ENCODE measurements around the gene PCOLCE2. TPM values are rescaled to one million over a fixed set of nuclear protein-coding genes. Genes with fewer than 3 reads are reported as not detected.
A peak's percentile ranks its signal among the peaks of the same experiment; 100 is the strongest.

PCOLCE2 gene
- total RNA-seq, 1 experiment from 2014 or later: 3.2 TPM

DNA sequence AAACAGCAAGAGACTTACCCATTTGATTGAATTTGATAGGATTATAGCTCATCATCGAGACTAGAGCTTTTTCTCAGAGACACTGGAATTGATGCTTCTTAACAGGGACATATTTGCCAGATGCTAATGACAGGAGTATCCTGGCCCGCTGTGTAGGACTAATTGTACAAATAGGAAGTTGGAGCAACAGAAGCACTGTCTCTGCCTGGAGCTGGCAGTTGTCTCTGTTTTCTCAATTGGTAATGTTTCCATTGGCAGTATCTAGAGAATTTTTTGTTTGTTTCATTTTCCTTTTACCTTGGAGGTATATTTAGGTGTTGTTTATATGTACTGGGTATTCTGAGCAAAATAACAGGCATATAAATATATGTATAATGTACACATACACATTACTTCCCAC is 8.9 kb upstream of the PCOLCE2 start:
- intact Hi-C loops (cut with micrococcal nuclease): no loop called here
- ChIA-PET CTCF (interaction anchor here (0.8 to 1.0 kb wide), 3 partner anchors 34 to 86 kb away, joined by 3 to 5 read pairs (median 3); no protein-coding TSS in a partner anchor), POLR2A (no interaction called here)
- H3K4me1 Mint-ChIP-seq (ENCODE audit: insufficient read depth, unreplicated experiment): peaks cover 11% of the 10 kb centered on the region
- DNase-seq (ENCODE audit: unreplicated experiment): no peak
- BruUV-seq (replicated peaks): no TSS peak
- no peaks in the 10 kb centered on the region for H3K36me3 Mint-ChIP-seq (ENCODE audit: insufficient read depth, unreplicated experiment)
- H3K4me3 Mint-ChIP-seq (ENCODE audit: unreplicated experiment): no peak overlapping the region
- H3K9me3 Mint-ChIP-seq (ENCODE audit: unreplicated experiment): peaks cover 8% of the 10 kb centered on the region
- TF ChIP-seq, protein P1, sequence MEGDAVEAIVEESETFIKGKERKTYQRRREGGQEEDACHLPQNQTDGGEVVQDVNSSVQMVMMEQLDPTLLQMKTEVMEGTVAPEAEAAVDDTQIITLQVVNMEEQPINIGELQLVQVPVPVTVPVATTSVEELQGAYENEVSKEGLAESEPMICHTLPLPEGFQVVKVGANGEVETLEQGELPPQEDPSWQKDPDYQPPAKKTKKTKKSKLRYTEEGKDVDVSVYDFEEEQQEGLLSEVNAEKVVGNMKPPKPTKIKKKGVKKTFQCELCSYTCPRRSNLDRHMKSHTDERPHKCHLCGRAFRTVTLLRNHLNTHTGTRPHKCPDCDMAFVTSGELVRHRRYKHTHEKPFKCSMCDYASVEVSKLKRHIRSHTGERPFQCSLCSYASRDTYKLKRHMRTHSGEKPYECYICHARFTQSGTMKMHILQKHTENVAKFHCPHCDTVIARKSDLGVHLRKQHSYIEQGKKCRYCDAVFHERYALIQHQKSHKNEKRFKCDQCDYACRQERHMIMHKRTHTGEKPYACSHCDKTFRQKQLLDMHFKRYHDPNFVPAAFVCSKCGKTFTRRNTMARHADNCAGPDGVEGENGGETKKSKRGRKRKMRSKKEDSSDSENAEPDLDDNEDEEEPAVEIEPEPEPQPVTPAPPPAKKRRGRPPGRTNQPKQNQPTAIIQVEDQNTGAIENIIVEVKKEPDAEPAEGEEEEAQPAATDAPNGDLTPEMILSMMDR (IDR thresholded peaks at IDR 0.05; ENCODE audit: unreplicated experiment): no peak
- no peaks in the 10 kb centered on the region for H3K27me3 Mint-ChIP-seq (ENCODE audit: insufficient read depth, unreplicated experiment)
- H3K27ac Mint-ChIP-seq (ENCODE audit: low read depth, unreplicated experiment): no peak overlapping the region

DNA sequence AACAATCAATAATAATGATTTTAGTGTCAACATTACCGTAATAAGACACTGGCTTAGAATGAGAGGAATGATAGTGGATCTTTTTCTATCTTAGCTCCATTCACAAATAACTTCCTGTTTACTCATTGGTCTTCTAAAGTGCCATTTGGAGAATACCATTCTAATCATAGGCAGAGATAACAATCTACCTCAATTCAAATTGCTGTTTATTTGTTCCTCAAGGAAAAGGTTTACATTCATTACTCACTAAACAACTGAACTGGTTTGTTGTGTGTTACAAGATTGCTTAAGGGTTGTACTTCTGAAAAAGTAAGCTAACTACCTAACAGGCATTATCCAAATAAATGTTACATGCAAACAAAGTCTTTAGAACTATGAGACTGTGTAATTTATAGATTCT is 8.1 kb upstream of the PCOLCE2 start:
- TF ChIP-seq, protein P1 (IDR thresholded peaks at IDR 0.05; ENCODE audit: unreplicated experiment): no peak
- Mint-ChIP-seq H3K27me3 (ENCODE audit: insufficient read depth, unreplicated experiment) (no peaks in the 10 kb centered on the region), H3K4me3 (ENCODE audit: unreplicated experiment) (no peak overlapping the region), H3K4me1 (ENCODE audit: insufficient read depth, unreplicated experiment) (peaks cover 6% of the 10 kb centered on the region), H3K27ac (ENCODE audit: low read depth, unreplicated experiment) (no peak overlapping the region), H3K36me3 (ENCODE audit: insufficient read depth, unreplicated experiment) (no peaks in the 10 kb centered on the region), H3K9me3 (ENCODE audit: unreplicated experiment) (peaks cover 8% of the 10 kb centered on the region)
- intact Hi-C loops (cut with micrococcal nuclease): no loop called here
- BruUV-seq (replicated peaks): no TSS peak
- DNase-seq (ENCODE audit: unreplicated experiment): no peak
- POLR2A ChIA-PET: interaction anchor here (0.6 to 1.8 kb wide), 2 partner anchors 29 to 1148 kb away, joined by 3 to 4 read pairs; no protein-coding TSS in a partner anchor
- CTCF ChIA-PET: no interaction called here

DNA sequence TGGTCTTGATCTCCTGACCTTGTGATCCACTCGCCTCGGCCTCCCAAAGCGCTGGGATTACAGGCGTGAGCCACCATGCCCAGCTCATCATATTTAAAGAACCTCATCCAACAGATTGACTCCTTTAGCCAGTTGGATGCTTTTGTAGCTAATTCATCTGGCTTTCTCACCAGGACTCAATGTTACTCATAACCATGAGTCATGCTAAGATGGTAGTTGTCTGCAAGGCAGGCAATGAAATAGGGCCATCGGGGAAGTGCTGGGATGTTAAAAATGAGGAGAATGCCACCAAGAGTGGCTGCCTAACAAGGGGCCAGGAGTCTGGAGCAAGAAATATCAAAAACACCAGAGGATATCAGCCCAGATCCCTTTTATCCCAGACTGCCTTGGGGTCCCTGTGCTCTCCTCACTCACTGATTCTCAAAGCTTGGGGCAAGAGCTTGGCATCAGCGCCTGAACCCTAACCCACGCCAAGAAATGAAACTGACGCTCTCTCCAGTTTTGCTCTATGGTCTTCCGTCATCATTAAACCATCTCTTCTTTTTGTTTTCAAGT is 7.4 kb upstream of the PCOLCE2 start:
- intact Hi-C loops (cut with micrococcal nuclease): no loop called here
- Mint-ChIP-seq H3K36me3 (ENCODE audit: insufficient read depth, unreplicated experiment) (no peaks in the 10 kb centered on the region), H3K27ac (ENCODE audit: low read depth, unreplicated experiment) (no peak overlapping the region), H3K4me1 (ENCODE audit: insufficient read depth, unreplicated experiment) (peaks cover 6% of the 10 kb centered on the region), H3K27me3 (ENCODE audit: insufficient read depth, unreplicated experiment) (no peaks in the 10 kb centered on the region), H3K9me3 (ENCODE audit: unreplicated experiment) (peaks cover 8% of the 10 kb centered on the region), H3K4me3 (ENCODE audit: unreplicated experiment) (no peak overlapping the region)
- ChIA-PET CTCF (interaction anchor here (0.8 kb wide), 1 partner anchor 77 kb away, joined by 3 read pairs; no protein-coding TSS in a partner anchor), POLR2A (interaction anchor here (0.6 to 1.8 kb wide), 4 partner anchors 29 to 1148 kb away, joined by 3 to 5 read pairs (median 4); no protein-coding TSS in a partner anchor)
- peak; percentile 63 for DNase-seq (ENCODE audit: unreplicated experiment)
- TF ChIP-seq, protein P1 (IDR thresholded peaks at IDR 0.05; ENCODE audit: unreplicated experiment): no peak
- no TSS peak for BruUV-seq (replicated peaks)

- Mint-ChIP-seq H3K27ac (ENCODE audit: low read depth, unreplicated experiment) (no peak overlapping the region), H3K27me3 (ENCODE audit: insufficient read depth, unreplicated experiment) (no peaks in the 10 kb centered on the region), H3K4me3 (ENCODE audit: unreplicated experiment) (no peak overlapping the region), H3K36me3 (ENCODE audit: insufficient read depth, unreplicated experiment) (no peaks in the 10 kb centered on the region), H3K9me3 (ENCODE audit: unreplicated experiment) (peaks cover 8% of the 10 kb centered on the region), H3K4me1 (ENCODE audit: insufficient read depth, unreplicated experiment) (peaks cover 6% of the 10 kb centered on the region)
- TF ChIP-seq, protein P1 (IDR thresholded peaks at IDR 0.05; ENCODE audit: unreplicated experiment): no peak
- no peak for DNase-seq (ENCODE audit: unreplicated experiment)
- POLR2A ChIA-PET: interaction anchor here (0.5 to 0.7 kb wide), 3 partner anchors 8 to 161 kb away, joined by 3 to 4 read pairs (median 3); no protein-coding TSS in a partner anchor
- intact Hi-C loops (cut with micrococcal nuclease): no loop called here
- CTCF ChIA-PET: interaction anchor here (0.6 kb wide), 1 partner anchor 55 kb away, joined by 3 read pairs; no protein-coding TSS in a partner anchor
- no TSS peak for BruUV-seq (replicated peaks)
These were observed 5.6 kb upstream of the PCOLCE2 start for GRCh38 chr3:142894493-142894892.

Data from MCF 10A (cell line).